K562 (cell line): ENCODE results near the gene HNRNPDL. TPM values are rescaled to one million over a fixed set of nuclear protein-coding genes. Genes with fewer than 3 reads are reported as not detected.

Experiments used
- ATF7 ChIP-seq: fragments of 450-650 bp; IDR thresholded peaks from 2 replicates; pipeline ENCODE4 v1.7.1; 2014; ENCODE audit warnings: mild to moderate bottlenecking, moderate library complexity
- CEBPB ChIP-seq: fragments of 450-650 bp; IDR thresholded peaks from 2 replicates; pipeline ENCODE4 v1.6.1; 2016; ENCODE audit warnings: missing genetic modification characterization, missing compliant biosample characterization
- ILK ChIP-seq: fragments of 450-650 bp; IDR thresholded peaks from 2 replicates; pipeline ENCODE4 v1.6.1; 2016; ENCODE audit warnings: missing genetic modification characterization, low read depth, mild to moderate bottlenecking, missing compliant biosample characterization, moderate library complexity, borderline replicate concordance
- POLR3G ChIP-seq: IDR thresholded peaks from 2 replicates; pipeline ENCODE4 v1.6.1; 2011; ENCODE audit not compliant: insufficient read length, insufficient replicate concordance; ENCODE audit errors: extremely low read depth
- RB1 ChIP-seq: fragments of 450-650 bp; IDR thresholded peaks from 2 replicates; pipeline ENCODE4 v1.6.1; 2017; ENCODE audit warnings: low read depth, mild to moderate bottlenecking
- SAFB ChIP-seq: fragments of 200-400 bp; formaldehyde crosslinking; IDR thresholded peaks from 2 replicates; pipeline ENCODE4 v1.6.1; 2017; ENCODE audit warnings: low read depth, low read length, borderline replicate concordance
- SNRNP70 ChIP-seq: fragments of 200-400 bp; formaldehyde crosslinking; optimal IDR thresholded peaks from 2 replicates; pipeline ENCODE3; 2017; ENCODE audit warnings: low read depth, low read length
- ZKSCAN1 ChIP-seq: fragments of 150-350 bp; IDR thresholded peaks from 2 replicates; pipeline ENCODE4 v1.6.1; 2016; ENCODE audit warnings: low read depth, low read length
- ZNF146 ChIP-seq: IDR thresholded peaks from one replicate; pipeline ENCODE4 v1.6.1; 2018; ENCODE audit warnings: missing compliant biosample characterization; ENCODE audit not compliant: unreplicated experiment
- ZNF324 ChIP-seq: fragments of 250-450 bp; sonication (Bioruptor Pico); IDR thresholded peaks from 2 replicates; pipeline ENCODE4 v1.4.0; 2020; ENCODE audit warnings: mild to moderate bottlenecking
- polyA plus RNA-seq, 8 experiments: library from polyadenylated mRNA; depleted of rRNA in 4 of 8; stranded (reverse) in 5 of 8; unstranded in 3 of 8; fragments of >200 nt; fragmentation: Nextera tagmentation in 2 of 8; fragmentation: Illumina TruSeq in 1 of 8; extraction: Ambion mirVana in 2 of 8; extraction: Trizol in 1 of 8; gene quantifications; 2 replicates each; pipeline versions ENCODE4 v1.2.1 to v1.2.3, GENCODE V29; 2011 to 2014; ENCODE audit warnings: inconsistent platforms in 1 of 8, missing spikeins in 1 of 8
- total RNA-seq, 7 experiments: library from RNA; depleted of rRNA in 6 of 7; stranded (reverse); fragments of >200 nt in 6 of 7; fragmentation: Illumina TruSeq in 2 of 7; extraction: Trizol in 2 of 7; gene quantifications; 2 replicates each; pipeline versions ENCODE4 v1.2.1 to v1.2.3, GENCODE V29; 2011 to 2021; ENCODE audit warnings: low replicate concordance in 1 of 7
- TF ChIP-seq, protein P1 (sequence below): fragments of 450-650 bp; formaldehyde crosslinking; IDR thresholded peaks from 2 replicates; pipeline ENCODE4 v1.4.0; 2022; ENCODE audit warnings: mild to moderate bottlenecking, moderate library complexity
- TF ChIP-seq, protein P2 (sequence below): sonication (generic); formaldehyde crosslinking; IDR thresholded peaks from 2 replicates; pipeline ENCODE4 v1.8.1; 2023; ENCODE audit warnings: mild to moderate bottlenecking, missing genetic modification reagents, moderate library complexity
- TF ChIP-seq, protein P3 (sequence below): sonication (generic); formaldehyde crosslinking; IDR thresholded peaks from 2 replicates; pipeline ENCODE4 v1.8.0; 2023; ENCODE audit warnings: missing genetic modification reagents, mild to moderate bottlenecking, borderline replicate concordance
- TF ChIP-seq, protein P4 (sequence below): fragments of 250-450 bp; sonication (Bioruptor Pico); IDR thresholded peaks from 2 replicates; pipeline ENCODE4 v1.4.0; 2020; ENCODE audit warnings: mild to moderate bottlenecking, moderate library complexity
- TF ChIP-seq, protein P5 (sequence below): fragments of 250-450 bp; sonication (Bioruptor Pico); IDR thresholded peaks from 2 replicates; pipeline ENCODE4 v1.8.0; 2021; ENCODE audit warnings: mild to moderate bottlenecking, moderate library complexity
- TF ChIP-seq, protein P6 (sequence below): sonication (generic); formaldehyde crosslinking; IDR thresholded peaks from 2 replicates; pipeline ENCODE4 v1.9.0; 2022; ENCODE audit warnings: mild to moderate bottlenecking, missing genetic modification reagents

Gene HNRNPDL
- total and polyA plus RNA-seq, 9 of the 15 experiments (the other 6 are each of a cell fraction or from before 2014, with no cell fraction given), result 243 to 652 (median 351) TPM

DNA sequence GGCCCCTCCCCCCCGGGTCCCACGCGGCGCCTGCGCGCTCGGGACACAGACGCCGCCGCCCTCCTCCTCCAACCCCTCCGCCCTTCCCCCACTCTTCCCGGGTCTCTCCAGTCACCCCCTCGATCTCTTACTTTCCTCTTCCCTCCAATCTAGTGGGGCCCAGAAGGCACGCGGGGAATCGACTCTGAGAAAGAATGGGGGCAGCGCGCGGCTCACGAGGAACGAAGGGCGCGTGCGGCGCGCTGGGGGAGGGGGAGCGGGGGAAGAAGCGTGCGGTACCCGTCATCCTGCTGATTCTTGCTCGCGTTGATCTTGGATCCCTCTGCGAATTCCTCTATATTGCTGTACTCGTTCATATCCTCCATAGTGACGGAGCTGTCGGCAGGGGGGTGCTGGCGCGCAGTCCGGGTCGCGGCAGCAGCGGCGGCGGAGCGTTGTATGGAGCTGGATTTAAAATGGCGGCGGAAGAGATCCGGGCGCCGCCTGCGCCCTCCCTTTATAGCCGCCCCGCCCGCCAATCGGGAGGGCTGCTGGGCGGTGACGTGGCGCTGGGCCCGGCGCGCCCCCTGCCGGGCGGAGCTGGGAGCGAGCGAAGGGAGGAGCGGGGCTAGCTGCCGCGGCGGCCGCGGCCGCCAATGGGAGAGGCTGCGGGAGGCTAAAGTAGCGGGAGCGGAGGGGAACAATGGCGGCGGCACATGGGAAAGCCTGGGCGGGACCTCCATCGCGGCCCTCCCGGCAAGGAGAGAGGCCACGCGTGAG is 1.1 kb downstream of the HNRNPDL start (continued):
- TF ChIP-seq, protein P1, sequence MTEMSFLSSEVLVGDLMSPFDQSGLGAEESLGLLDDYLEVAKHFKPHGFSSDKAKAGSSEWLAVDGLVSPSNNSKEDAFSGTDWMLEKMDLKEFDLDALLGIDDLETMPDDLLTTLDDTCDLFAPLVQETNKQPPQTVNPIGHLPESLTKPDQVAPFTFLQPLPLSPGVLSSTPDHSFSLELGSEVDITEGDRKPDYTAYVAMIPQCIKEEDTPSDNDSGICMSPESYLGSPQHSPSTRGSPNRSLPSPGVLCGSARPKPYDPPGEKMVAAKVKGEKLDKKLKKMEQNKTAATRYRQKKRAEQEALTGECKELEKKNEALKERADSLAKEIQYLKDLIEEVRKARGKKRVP (CRISPR knock-in tag), result 0 out of 2 replicates have a peak, but pooled peaks have one; percentile 12
- no peak for TF ChIP-seq ZNF146 (CRISPR knock-in tag)
- TF ChIP-seq CEBPB (tag), result no peak
- TF ChIP-seq, protein P2, sequence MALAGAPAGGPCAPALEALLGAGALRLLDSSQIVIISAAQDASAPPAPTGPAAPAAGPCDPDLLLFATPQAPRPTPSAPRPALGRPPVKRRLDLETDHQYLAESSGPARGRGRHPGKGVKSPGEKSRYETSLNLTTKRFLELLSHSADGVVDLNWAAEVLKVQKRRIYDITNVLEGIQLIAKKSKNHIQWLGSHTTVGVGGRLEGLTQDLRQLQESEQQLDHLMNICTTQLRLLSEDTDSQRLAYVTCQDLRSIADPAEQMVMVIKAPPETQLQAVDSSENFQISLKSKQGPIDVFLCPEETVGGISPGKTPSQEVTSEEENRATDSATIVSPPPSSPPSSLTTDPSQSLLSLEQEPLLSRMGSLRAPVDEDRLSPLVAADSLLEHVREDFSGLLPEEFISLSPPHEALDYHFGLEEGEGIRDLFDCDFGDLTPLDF (CRISPR knock-in tag), result no peak
- TF ChIP-seq, protein P3, sequence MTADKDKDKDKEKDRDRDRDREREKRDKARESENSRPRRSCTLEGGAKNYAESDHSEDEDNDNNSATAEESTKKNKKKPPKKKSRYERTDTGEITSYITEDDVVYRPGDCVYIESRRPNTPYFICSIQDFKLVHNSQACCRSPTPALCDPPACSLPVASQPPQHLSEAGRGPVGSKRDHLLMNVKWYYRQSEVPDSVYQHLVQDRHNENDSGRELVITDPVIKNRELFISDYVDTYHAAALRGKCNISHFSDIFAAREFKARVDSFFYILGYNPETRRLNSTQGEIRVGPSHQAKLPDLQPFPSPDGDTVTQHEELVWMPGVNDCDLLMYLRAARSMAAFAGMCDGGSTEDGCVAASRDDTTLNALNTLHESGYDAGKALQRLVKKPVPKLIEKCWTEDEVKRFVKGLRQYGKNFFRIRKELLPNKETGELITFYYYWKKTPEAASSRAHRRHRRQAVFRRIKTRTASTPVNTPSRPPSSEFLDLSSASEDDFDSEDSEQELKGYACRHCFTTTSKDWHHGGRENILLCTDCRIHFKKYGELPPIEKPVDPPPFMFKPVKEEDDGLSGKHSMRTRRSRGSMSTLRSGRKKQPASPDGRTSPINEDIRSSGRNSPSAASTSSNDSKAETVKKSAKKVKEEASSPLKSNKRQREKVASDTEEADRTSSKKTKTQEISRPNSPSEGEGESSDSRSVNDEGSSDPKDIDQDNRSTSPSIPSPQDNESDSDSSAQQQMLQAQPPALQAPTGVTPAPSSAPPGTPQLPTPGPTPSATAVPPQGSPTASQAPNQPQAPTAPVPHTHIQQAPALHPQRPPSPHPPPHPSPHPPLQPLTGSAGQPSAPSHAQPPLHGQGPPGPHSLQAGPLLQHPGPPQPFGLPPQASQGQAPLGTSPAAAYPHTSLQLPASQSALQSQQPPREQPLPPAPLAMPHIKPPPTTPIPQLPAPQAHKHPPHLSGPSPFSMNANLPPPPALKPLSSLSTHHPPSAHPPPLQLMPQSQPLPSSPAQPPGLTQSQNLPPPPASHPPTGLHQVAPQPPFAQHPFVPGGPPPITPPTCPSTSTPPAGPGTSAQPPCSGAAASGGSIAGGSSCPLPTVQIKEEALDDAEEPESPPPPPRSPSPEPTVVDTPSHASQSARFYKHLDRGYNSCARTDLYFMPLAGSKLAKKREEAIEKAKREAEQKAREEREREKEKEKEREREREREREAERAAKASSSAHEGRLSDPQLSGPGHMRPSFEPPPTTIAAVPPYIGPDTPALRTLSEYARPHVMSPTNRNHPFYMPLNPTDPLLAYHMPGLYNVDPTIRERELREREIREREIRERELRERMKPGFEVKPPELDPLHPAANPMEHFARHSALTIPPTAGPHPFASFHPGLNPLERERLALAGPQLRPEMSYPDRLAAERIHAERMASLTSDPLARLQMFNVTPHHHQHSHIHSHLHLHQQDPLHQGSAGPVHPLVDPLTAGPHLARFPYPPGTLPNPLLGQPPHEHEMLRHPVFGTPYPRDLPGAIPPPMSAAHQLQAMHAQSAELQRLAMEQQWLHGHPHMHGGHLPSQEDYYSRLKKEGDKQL (CRISPR knock-in tag), result peak; percentile 40; the same call in 1 of the 2 replicates
- no peak for TF ChIP-seq SAFB
- peak; percentile 47; the same call in 1 of the 2 replicates for TF ChIP-seq ZKSCAN1
- TF ChIP-seq, protein P4, sequence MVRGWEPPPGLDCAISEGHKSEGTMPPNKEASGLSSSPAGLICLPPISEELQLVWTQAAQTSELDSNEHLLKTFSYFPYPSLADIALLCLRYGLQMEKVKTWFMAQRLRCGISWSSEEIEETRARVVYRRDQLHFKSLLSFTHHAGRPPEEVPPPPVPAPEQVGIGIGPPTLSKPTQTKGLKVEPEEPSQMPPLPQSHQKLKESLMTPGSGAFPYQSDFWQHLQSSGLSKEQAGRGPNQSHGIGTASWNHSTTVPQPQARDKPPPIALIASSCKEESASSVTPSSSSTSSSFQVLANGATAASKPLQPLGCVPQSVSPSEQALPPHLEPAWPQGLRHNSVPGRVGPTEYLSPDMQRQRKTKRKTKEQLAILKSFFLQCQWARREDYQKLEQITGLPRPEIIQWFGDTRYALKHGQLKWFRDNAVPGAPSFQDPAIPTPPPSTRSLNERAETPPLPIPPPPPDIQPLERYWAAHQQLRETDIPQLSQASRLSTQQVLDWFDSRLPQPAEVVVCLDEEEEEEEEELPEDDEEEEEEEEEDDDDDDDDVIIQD (CRISPR knock-in tag), result no peak
- no peak for TF ChIP-seq ILK (tag)
- TF ChIP-seq RB1, result peak; percentile 96
- TF ChIP-seq, protein P5, sequence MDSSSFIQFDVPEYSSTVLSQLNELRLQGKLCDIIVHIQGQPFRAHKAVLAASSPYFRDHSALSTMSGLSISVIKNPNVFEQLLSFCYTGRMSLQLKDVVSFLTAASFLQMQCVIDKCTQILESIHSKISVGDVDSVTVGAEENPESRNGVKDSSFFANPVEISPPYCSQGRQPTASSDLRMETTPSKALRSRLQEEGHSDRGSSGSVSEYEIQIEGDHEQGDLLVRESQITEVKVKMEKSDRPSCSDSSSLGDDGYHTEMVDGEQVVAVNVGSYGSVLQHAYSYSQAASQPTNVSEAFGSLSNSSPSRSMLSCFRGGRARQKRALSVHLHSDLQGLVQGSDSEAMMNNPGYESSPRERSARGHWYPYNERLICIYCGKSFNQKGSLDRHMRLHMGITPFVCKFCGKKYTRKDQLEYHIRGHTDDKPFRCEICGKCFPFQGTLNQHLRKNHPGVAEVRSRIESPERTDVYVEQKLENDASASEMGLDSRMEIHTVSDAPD (CRISPR knock-in tag), result no peak
- no peak for TF ChIP-seq ZNF324
- TF ChIP-seq SNRNP70, result no peak
- no peak for TF ChIP-seq POLR3G
- TF ChIP-seq, protein P6, sequence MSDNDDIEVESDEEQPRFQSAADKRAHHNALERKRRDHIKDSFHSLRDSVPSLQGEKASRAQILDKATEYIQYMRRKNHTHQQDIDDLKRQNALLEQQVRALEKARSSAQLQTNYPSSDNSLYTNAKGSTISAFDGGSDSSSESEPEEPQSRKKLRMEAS (CRISPR knock-in tag), result peak; percentile 76
- TF ChIP-seq ATF7, result peak; percentile 88
